Activated CD8-positive, alpha-beta T cell treated with anti-CD3 and anti-CD28 coated beads, Interleukin-2, amount 10 ng/mL, durations not matched to agents 7 days and 5 days (primary cell): ENCODE results near the gene FAM83C. TPM values are rescaled to one million over a fixed set of nuclear protein-coding genes. Genes with fewer than 3 reads are reported as not detected.

Experiments used
- ATAC-seq: fragments of 150-1000 bp; cut with Tn5 transposase; one replicate; pipeline ENCODE4 v1.10.0; 2021; ENCODE audit warnings: moderate library complexity
- CTCF ChIA-PET: fragments of 350-600 bp; sonication (Branson Sonifier 250); formaldehyde crosslinking; loops from one replicate; lab custom pipeline; 2021; ENCODE audit warnings: antibody characterized with exemption; lab: Charles Lee
- POLR2A ChIA-PET: fragments of 350-600 bp; sonication (Branson Sonifier 250); formaldehyde crosslinking; loops from one replicate; lab custom pipeline; 2021; ENCODE audit warnings: antibody characterized with exemption; lab: Charles Lee
- DNase-seq: peaks from one replicate; pipeline ENCODE4 v3.0.0-alpha.2; 2020
- H3K27ac Mint-ChIP-seq: one replicate; pipeline ENCODE4 v1.8.0; 2021; ENCODE audit warnings: mild to moderate bottlenecking, mixed read lengths
- H3K27me3 Mint-ChIP-seq: one replicate; pipeline ENCODE4 v1.8.0; 2021; ENCODE audit warnings: low read depth, mixed read lengths
- H3K36me3 Mint-ChIP-seq: one replicate; pipeline ENCODE4 v1.8.0; 2021; ENCODE audit warnings: low read depth, mixed read lengths
- H3K4me1 Mint-ChIP-seq: one replicate; pipeline ENCODE4 v1.8.0; 2021; ENCODE audit warnings: low read depth, mixed read lengths
- H3K4me3 Mint-ChIP-seq: one replicate; pipeline ENCODE4 v1.8.0; 2021; ENCODE audit warnings: mild to moderate bottlenecking, mixed read lengths
- H3K9me3 Mint-ChIP-seq: one replicate; pipeline ENCODE4 v1.8.0; 2022; ENCODE audit warnings: mixed read lengths; ENCODE audit not compliant: insufficient read depth
- total RNA-seq, 2 experiments: library from RNA; stranded (reverse); gene quantifications; one replicate each; pipeline ENCODE4 v1.2.3, GENCODE V29; 2021

Gene FAM83C
- total RNA-seq, 2 experiments from 2014 or later = not detected

DNA sequence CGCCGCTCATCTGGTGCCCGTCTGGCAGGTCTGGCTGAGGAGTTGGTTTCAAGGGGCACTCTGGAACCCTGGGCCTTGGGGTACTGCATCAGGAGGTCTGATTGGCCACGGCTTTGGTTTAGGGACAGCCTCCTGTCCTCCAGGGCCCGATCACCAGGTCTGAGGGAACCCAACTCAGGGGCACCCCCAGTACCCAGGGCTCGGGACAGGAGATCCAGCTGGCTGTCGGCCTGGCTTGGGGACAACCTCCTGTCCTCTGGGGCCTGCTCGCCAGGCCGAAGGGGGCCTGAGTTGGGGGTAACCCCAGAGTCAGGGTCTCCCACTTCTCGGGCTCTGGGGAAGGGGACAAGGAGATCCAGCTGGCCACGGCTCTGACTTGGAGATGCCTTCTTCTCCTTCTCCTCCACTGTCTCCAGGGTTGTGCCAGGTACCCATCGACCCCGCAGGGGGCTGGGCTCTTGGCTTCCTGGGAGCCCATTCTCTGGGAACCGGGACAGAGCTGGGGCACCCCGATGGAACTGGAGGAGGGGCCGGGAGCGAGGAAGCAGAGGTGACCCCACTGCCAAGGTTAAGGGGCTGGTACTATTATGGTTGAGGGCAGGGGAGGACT lies 5.2 kb downstream of the FAM83C start:
- CTCF ChIA-PET = interaction anchor here (0.5 to 2.1 kb wide), 2 partner anchors 17 to 1318 kb away, joined by 3 to 6 read pairs; no protein-coding TSS in a partner anchor
- Mint-ChIP-seq H3K4me3 (no peak overlapping the region), H3K36me3 (peaks cover 8% of the 10 kb centered on the region), H3K27ac (no peak overlapping the region), H3K9me3 (no peaks in the 10 kb centered on the region), H3K4me1 (peaks cover 26% of the 10 kb centered on the region), H3K27me3 (no peaks in the 10 kb centered on the region)
- DNase-seq (no peak), ATAC-seq (no peak)
- POLR2A ChIA-PET = interaction anchor here (0.6 to 2.5 kb wide), 4 partner anchors 9 to 168 kb away, joined by 3 to 7 read pairs (median 3); partner anchors contain the start of gene MMP24OS

DNA sequence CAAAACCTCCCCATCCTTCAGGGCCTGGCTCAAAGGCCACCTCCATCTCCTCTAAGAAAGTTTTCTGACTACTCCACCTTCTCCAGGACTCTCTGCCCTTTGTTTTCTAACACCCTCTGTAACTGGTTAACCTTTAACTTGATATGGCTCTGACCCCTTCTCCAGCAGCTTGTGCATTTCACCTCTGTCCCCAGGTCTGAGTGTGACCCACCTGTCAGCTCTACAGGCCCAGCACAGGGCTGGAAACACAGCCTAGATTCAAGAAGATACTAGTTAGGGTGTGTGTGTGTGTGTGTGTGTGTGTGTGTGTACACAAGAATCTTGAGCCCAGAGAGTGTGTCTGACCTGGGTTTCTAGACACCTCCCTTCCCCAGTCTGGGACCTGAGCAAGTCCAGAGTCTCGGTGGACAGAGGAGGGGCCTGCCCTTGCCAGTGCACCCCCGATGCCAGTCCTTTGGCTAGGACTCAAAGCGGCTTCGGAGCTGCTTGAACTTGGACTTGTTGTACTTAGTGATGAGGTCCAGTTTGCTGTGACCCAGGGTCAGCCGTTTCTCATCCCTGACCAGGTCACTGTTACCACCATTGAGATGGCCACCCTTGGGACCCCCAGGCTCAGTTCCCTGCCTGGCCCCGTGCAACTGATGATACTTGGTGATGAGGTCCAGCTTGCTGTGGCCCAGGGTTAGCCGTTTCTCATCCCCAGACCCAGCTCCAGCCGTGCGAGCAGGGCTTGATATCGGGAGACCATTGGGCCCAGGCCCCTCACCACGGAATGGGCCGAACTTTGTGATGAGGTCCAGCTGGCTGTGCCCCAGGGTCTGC lies 5.9 kb downstream of the FAM83C start:
- ChIA-PET POLR2A (interaction anchor here (2.5 kb wide), 1 partner anchor 8 kb away, joined by 7 read pairs; the partner anchor contains the start of gene MMP24OS), CTCF (interaction anchor here (2.1 kb wide), 1 partner anchor 18 kb away, joined by 6 read pairs; no protein-coding TSS in a partner anchor)
- H3K27ac Mint-ChIP-seq = peak overlapping the region; percentile 89
- H3K27me3 Mint-ChIP-seq = no peaks in the 10 kb centered on the region
- H3K4me3 Mint-ChIP-seq = peak overlapping the region; percentile 85
- no peaks in the 10 kb centered on the region for H3K9me3 Mint-ChIP-seq
- peaks cover 12% of the 10 kb centered on the region for H3K36me3 Mint-ChIP-seq
- DNase-seq (no peak), ATAC-seq (no peak)
- peaks cover 30% of the 10 kb centered on the region for H3K4me1 Mint-ChIP-seq

DNA sequence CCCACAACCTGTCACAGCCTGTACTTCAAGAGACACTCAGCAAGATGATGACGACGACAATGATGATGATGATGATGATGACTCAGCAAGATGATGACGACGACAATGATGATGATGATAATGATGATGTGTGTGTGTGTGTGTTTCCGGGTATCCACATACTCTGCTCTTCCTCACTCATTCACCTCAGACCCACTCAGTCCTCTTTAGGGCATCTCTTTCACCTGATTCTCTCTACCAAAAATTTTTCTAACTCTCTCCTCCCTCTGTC lies 6.5 kb downstream of the FAM83C start:
- no peak for DNase-seq
- no peaks in the 10 kb centered on the region for H3K27me3 Mint-ChIP-seq
- peak overlapping the region; percentile 89 for H3K27ac Mint-ChIP-seq
- peaks cover 12% of the 10 kb centered on the region for H3K36me3 Mint-ChIP-seq
- CTCF ChIA-PET = interaction anchor here (2.1 kb wide), 1 partner anchor 18 kb away, joined by 6 read pairs; no protein-coding TSS in a partner anchor
- peak overlapping the region; percentile 85 for H3K4me3 Mint-ChIP-seq
- H3K4me1 Mint-ChIP-seq = peaks cover 30% of the 10 kb centered on the region
- POLR2A ChIA-PET = interaction anchor here (2.5 kb wide), 1 partner anchor 7 kb away, joined by 7 read pairs; the partner anchor contains the start of gene MMP24OS
- no peaks in the 10 kb centered on the region for H3K9me3 Mint-ChIP-seq
- ATAC-seq = no peak

DNA sequence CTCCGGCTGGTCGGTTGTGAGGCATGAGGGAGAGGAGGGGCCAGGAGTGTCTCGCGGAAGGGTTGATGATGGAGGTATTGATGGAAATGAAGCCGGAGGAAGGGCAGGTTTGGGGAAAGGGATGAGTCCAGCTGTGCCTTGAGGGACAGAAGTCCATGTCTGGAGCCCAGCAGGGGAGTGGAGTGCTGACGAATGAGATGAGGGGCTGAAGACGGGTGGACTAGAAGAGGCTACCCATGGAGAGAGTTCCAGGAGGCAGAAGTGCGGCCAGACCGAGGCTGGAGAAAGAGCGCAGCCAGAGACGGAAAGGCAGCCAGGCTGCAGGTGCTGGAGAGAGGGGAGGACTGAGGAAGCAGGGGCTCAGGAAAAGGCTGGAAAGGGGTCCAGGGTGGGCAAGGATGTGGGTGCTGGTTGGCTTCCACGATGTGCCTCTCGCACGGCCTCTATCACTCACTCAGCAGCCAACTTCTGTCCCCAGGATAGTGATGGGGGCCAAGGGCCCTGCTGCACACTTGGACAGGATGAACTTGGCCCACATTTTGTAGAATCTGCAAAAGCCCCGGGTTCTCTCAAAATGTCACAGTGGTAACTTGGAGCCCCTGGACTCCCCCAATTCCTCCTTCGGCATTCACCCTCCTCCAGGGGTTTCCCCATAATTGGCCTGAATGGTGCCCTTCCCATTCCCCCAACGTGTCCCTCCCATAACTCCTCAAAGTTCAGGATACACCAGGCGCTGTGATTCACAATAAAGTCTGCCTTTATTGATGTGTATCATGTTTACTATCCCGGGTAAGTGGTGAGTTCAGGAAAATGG lies 7.0 kb downstream of the FAM83C start:
- Mint-ChIP-seq H3K4me1 (peaks cover 31% of the 10 kb centered on the region), H3K4me3 (peak overlapping the region; percentile 85), H3K27me3 (no peaks in the 10 kb centered on the region), H3K9me3 (no peaks in the 10 kb centered on the region), H3K27ac (peak overlapping the region; percentile 89), H3K36me3 (peaks cover 15% of the 10 kb centered on the region)
- DNase-seq (no peak), ATAC-seq (peak; percentile 1)
- ChIA-PET CTCF (interaction anchor here (1.1 to 2.1 kb wide), 5 partner anchors 18 to 152 kb away, joined by 3 to 11 read pairs (median 4); no protein-coding TSS in a partner anchor), POLR2A (interaction anchor here (1.1 to 2.5 kb wide), 5 partner anchors 7 to 170 kb away, joined by 5 to 8 read pairs (median 7); partner anchors contain the start of genes CEP250 and MMP24OS)

DNA sequence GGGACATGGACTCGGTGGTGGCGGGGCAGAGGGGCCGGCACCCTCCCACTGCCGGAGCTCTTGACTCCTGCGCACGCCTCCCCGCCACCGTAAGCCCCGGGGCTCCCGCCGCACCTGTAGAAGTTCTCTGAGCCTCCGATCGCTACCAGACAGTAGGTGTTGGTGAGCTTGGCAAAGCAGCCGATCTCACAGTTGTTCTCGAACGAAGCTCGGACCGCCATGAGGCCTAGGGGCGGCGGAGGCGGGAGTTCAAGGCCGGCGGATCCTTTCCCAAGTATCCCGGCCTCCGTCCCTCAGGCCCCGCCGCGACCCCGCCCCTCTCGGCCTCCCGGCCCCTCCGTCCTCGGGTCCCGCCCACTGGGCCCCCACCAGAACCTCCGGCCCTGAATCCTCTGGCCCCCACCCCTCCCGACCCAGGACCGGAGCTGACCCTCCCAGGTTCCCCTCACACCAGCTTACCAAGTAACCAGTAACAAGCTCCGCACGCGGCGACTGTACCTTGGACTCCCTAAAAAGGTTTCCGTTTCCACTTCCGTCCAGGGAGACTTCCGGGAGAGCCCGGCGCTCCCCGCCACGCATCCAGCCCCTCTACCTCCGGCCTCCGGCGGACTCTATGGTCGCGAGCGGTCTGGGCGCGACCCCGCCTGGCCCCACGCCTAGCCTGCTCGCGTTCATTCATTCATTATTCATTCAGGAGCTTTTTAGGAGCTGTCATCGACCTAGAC lies 7.8 kb downstream of the FAM83C start, which contains the start of gene EIF6:
Gene EIF6 (minus strand): TSS at position 506 of the 725 bp plus-strand sequence. CDS start 285 bp downstream, at position 221.
- POLR2A ChIA-PET = interaction anchor here (0.6 to 1.7 kb wide), 13 partner anchors 8 to 1035 kb away, joined by 3 to 8 read pairs (median 4); partner anchors contain the start of genes CEP250, SCAND1 and UQCC1
- Mint-ChIP-seq H3K4me1 (peaks cover 34% of the 10 kb centered on the region), H3K27ac (peak within 1 kb of the TSS; percentile 89), H3K4me3 (peak within 1 kb of the TSS; percentile 85), H3K36me3 (peaks cover 23% of the 10 kb centered on the region), H3K9me3 (no peaks in the 10 kb centered on the region), H3K27me3 (no peaks in the 10 kb centered on the region)
- peak; percentile 87 for ATAC-seq
- CTCF ChIA-PET = interaction anchor here (0.7 to 2.1 kb wide), 9 partner anchors 15 to 458 kb away, joined by 3 to 11 read pairs (median 3); no protein-coding TSS in a partner anchor
- DNase-seq = peak; percentile 84

DNA sequence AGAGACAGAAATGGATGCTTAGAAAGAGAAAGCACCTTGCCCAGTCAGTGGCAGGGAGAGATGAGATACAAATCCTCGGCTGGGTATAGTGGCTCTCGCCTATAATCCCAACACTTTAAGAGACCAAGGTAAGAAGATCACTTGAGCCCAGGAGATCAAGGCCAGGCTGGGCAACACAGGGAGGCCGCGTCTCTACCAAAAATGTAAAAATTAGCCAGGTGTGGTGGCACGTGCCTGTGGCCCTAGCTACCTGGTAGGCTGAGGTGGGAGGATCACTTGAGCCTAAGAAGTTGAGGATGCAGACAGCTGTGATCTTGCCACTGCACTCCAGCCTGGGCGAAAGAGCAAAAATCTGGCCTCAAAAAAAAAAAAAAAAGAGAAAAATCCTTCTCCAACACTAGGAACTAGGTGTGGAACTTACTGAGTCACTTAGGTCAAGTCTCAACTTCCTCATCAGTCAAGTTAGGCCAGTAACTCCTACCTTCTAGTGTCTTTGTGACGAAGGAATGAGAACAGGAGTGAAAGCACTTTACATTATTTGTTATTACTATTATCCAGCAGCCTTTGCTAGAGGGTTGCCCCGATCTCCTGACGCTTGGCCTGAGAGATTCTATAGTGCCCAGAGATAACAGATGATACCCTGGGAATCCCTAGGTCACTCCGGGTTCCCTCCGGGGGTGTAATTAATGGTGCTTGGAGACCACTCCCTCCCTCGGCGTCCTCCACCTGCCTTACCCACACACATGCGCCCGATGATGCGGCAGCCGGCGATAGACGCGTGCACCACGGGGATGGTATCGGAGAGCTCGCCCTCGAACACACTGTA lies 8.6 kb downstream of the FAM83C start:
- H3K27me3 Mint-ChIP-seq = no peaks in the 10 kb centered on the region
- peaks cover 35% of the 10 kb centered on the region for H3K4me1 Mint-ChIP-seq
- no peak for ATAC-seq
- H3K9me3 Mint-ChIP-seq = no peaks in the 10 kb centered on the region
- CTCF ChIA-PET = interaction anchor here (0.7 to 2.1 kb wide), 10 partner anchors 14 to 459 kb away, joined by 3 to 11 read pairs (median 3); no protein-coding TSS in a partner anchor
- peak overlapping the region; percentile 85 for H3K4me3 Mint-ChIP-seq
- POLR2A ChIA-PET = interaction anchor here (0.6 to 1.7 kb wide), 12 partner anchors 9 to 1034 kb away, joined by 3 to 8 read pairs (median 4); partner anchors contain the start of genes CEP250, SCAND1 and UQCC1
- no peak for DNase-seq
- H3K36me3 Mint-ChIP-seq = peaks cover 31% of the 10 kb centered on the region
- peak overlapping the region; percentile 89 for H3K27ac Mint-ChIP-seq

DNA sequence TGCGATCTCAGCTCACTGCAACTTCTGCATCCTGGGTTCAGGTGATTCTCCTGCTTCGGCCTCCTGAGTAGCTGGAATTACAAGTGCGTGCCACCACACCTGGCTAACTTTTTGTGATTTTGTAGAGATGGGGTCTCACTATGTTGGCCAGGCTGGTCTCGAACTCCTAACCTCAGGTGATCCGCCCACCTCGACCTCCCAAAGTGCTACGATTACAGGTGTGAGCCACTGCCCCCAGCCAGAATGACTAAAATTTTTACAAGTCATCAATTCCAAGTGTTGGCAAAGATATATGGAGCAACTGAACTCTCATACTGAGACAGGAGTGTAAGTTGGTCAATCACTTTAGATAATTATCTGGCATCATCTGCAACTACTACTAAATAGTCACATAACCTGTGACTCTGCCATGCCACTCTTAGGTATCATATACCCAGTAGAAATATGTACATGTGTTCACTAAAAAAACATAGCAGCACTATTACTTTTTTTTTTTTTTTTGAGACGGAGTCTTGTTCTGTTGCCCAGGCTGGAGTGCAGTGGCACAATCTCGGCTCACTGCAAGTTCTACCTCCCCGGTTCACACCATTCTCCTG lies 10.6 kb downstream of the FAM83C start:
- Mint-ChIP-seq H3K27ac (no peak overlapping the region), H3K36me3 (peaks cover 43% of the 10 kb centered on the region), H3K4me3 (no peak overlapping the region), H3K4me1 (peaks cover 47% of the 10 kb centered on the region), H3K27me3 (no peaks in the 10 kb centered on the region), H3K9me3 (no peaks in the 10 kb centered on the region)
- POLR2A ChIA-PET = no interaction called here
- ATAC-seq = no peak
- DNase-seq = no peak
- CTCF ChIA-PET = interaction anchor here (1.2 to 2.0 kb wide), 2 partner anchors 22 to 166 kb away, joined by 4 to 5 read pairs; no protein-coding TSS in a partner anchor

DNA sequence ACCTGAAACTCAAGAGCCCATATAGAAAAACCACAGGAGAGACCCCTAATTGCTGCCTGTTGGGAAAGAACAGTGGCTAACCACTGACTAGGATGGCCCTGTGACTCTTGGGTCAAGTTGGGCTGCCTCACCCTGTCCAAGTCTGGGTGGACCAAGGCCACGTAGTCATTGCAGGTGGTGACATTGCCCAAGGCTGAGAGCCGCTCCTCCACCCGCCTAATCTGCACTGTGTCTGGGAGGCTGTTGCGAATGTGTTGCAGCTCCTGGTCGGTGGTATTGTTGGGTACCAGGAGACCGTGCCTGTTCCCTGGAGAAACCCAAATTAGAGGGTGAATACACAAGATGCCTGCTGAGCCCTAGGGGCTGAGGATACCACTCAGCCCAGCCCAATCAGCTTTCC lies 11.7 kb downstream of the FAM83C start:
- Mint-ChIP-seq H3K27me3 (no peaks in the 10 kb centered on the region), H3K4me1 (peaks cover 50% of the 10 kb centered on the region), H3K36me3 (peaks cover 48% of the 10 kb centered on the region), H3K9me3 (no peaks in the 10 kb centered on the region), H3K27ac (no peak overlapping the region), H3K4me3 (no peak overlapping the region)
- ATAC-seq (no peak), DNase-seq (no peak)
- ChIA-PET POLR2A (interaction anchor here (0.8 kb wide), 1 partner anchor 31 kb away, joined by 3 read pairs; no protein-coding TSS in a partner anchor), CTCF (interaction anchor here (1.0 kb wide), 1 partner anchor 135 kb away, joined by 3 read pairs; no protein-coding TSS in a partner anchor)

DNA sequence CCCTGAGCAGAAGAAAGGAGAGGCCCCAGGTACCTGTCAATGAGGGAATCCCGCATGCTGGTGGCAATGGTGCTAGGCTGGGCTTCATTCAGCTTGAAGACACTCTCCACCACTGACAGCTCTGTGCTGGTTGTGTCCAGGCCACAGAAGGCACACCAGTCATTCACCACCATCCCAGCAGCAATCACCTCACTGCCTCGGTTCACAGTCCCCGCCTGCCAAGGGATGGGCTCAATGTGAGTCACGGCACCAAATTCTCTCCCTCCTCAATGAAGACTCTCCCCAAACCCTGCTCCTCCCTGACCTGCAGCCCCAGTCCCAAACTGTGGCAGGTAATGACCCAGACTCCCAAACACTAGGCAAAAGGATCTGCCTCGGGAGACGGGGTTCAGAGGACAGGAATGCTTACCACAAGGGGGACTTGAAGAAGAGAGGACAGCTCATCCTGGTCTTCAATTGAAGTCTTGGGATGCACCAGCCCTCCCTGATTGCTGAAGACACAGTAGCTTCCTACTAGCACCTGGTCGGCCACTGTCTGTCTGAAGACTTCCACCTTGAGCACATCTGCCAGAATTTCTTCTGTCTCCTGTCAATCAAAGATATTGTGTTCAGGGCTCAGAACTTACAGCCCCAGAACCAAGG lies 12.6 kb downstream of the FAM83C start:
- DNase-seq (no peak), ATAC-seq (no peak)
- Mint-ChIP-seq H3K9me3 (no peaks in the 10 kb centered on the region), H3K27me3 (no peaks in the 10 kb centered on the region), H3K4me1 (peaks cover 43% of the 10 kb centered on the region), H3K36me3 (peaks cover 48% of the 10 kb centered on the region), H3K4me3 (no peak overlapping the region), H3K27ac (peak overlapping the region; percentile 77)
- ChIA-PET POLR2A (interaction anchor here (0.6 to 2.0 kb wide), 3 partner anchors 7 to 463 kb away, joined by 3 to 7 read pairs (median 4); partner anchors contain the start of gene RBM39), CTCF (interaction anchor here (1.0 to 3.9 kb wide), 2 partner anchors 134 to 135 kb away, joined by 3 to 29 read pairs; partner anchors contain the start of gene EDEM2)
